ENCODE data around the gene SEMA3B.

- no peak for TF ChIP-seq POLR2A (IDR thresholded peaks at IDR 0.05; ENCODE audit: low read depth, low read length)
- no peak for TF ChIP-seq CTCF (conservative IDR thresholded peaks at IDR 0.05; ENCODE audit: low read depth, low read length)
- no peak for TF ChIP-seq MAFK (IDR thresholded peaks at IDR 0.05; ENCODE audit: low read depth, low read length)
- TF ChIP-seq SMC3 (IDR thresholded peaks at IDR 0.05; ENCODE audit: low read depth, low read length): no peak
Measured at GRCh38 chr3:50258029-50258680, 10.8 kb upstream of the SEMA3B start.
